HCT116 (cell line): ENCODE measurements around the gene TRAK1. TPM values are rescaled to one million over a fixed set of nuclear protein-coding genes. Genes with fewer than 3 reads are reported as not detected.

Source experiments
- ATAC-seq: fragments of 200-7000 bp; cut with Tn5 transposase; 2 replicates; pipeline ENCODE4 v1.9.1; 2020; ENCODE audit warnings: mild to moderate bottlenecking, moderate library complexity
- BruUV-seq: library from RNA; stranded (reverse); fragments of 400-500 nt; replicated peaks from 2 replicates; lab custom pipeline; 2021; lab: Mats Ljungman, UMichigan
- CTCF ChIA-PET: fragments of 300-600 bp; sonication (Branson Sonifier 250); formaldehyde crosslinking; loops from one replicate; lab custom pipeline; 2021; ENCODE audit warnings: antibody characterized with exemption; lab: Charles Lee
- POLR2A ChIA-PET: fragments of 300-600, 350-600 bp; sonication (Branson Sonifier 250); formaldehyde crosslinking; loops from one replicate; lab custom pipeline; 2021; ENCODE audit warnings: antibody characterized with exemption; lab: Charles Lee
- RAD21 ChIA-PET, 2 experiments: fragments of 300-600 bp; sonication (Branson Sonifier 250); formaldehyde crosslinking; loops; one replicate each; lab custom pipeline; 2023; ENCODE audit warnings: low total read pairs in 2 of 2; ENCODE audit not compliant: uncharacterized antibody in 2 of 2, unreplicated experiment in 2 of 2, low non-redundant PET in 1 of 2; lab: Charles Lee
- DNase-seq: peaks from one replicate; pipeline ENCODE4 v3.0.0-alpha.2; 2010; ENCODE audit warnings: low read depth, low spot score
- H2AFZ ChIP-seq: fragments of 200-600 bp; shearing (Covaris generic), sonication (generic); 2 replicates; pipeline ENCODE4 v1.6.1; 2017; ENCODE audit warnings: low read depth, mixed run types, mixed read lengths, antibody characterized with exemption, low read length; ENCODE audit not compliant: poor library complexity, severe bottlenecking
- H3K27ac ChIP-seq: 2 replicates; pipeline ENCODE4 v1.5.1; 2012; ENCODE audit warnings: low read depth, low read length
- H3K27me3 ChIP-seq: fragments of 200-600 bp; sonication (generic); 2 replicates; pipeline ENCODE4 v1.6.1; 2016; ENCODE audit warnings: mixed run types, low read length, mixed read lengths; ENCODE audit not compliant: insufficient read depth
- H3K36me3 ChIP-seq, 2 experiments: fragments of 200-500 bp in 1 of 2; fragments of 200-600 bp in 1 of 2; sonication (Bioruptor generic) in 1 of 2; sonication (generic) in 1 of 2; 2 replicates each; pipeline versions ENCODE4 v1.5.1 to v1.6.1; 2014 to 2016; ENCODE audit warnings: low read length in 2 of 2, inconsistent platforms in 1 of 2, mixed read lengths in 1 of 2, mixed run types in 1 of 2; ENCODE audit not compliant: insufficient read depth in 2 of 2, control insufficient read depth in 1 of 2
- H3K4me1 ChIP-seq, 2 experiments: fragments of 200-600 bp in 1 of 2; sonication (generic) in 1 of 2; 2 replicates each; pipeline versions ENCODE4 v1.5.1 to v1.6.1; 2012 to 2017; ENCODE audit warnings: low read length in 2 of 2, inconsistent platforms in 1 of 2, mild to moderate bottlenecking in 1 of 2, mixed read lengths in 1 of 2, mixed run types in 1 of 2, moderate library complexity in 1 of 2; ENCODE audit not compliant: insufficient read depth in 2 of 2, control insufficient read depth in 1 of 2
- H3K4me2 ChIP-seq: fragments of 200-600 bp; sonication (generic); 2 replicates; pipeline ENCODE4 v1.6.1; 2017; ENCODE audit warnings: mixed run types, low read length, mixed read lengths
- H3K4me3 ChIP-seq, 2 experiments: fragments of 200-600 bp in 1 of 2; sonication (generic) in 1 of 2; replicated peaks in 1 of 2; 2 replicates each; pipeline ENCODE4 v1.5.1; 2011 to 2016; ENCODE audit warnings: low read length in 2 of 2, control low read depth in 1 of 2, low read depth in 1 of 2, mild to moderate bottlenecking in 1 of 2, mixed read lengths in 1 of 2, mixed run types in 1 of 2
- H3K79me2 ChIP-seq: fragments of 200-600 bp; sonication (generic); 2 replicates; pipeline ENCODE4 v1.6.1; 2017; ENCODE audit warnings: mild to moderate bottlenecking, mixed run types, low read length, moderate library complexity, mixed read lengths; ENCODE audit not compliant: insufficient read depth
- H3K9ac ChIP-seq: fragments of 200-600 bp; sonication (generic); 2 replicates; pipeline ENCODE4 v1.6.1; 2016; ENCODE audit warnings: low read length, mixed read lengths
- H3K9me2 ChIP-seq: fragments of 200-600 bp; sonication (generic), shearing (Covaris generic); 2 replicates; pipeline ENCODE4 v1.6.1; 2017; ENCODE audit warnings: mixed run types, mild to moderate bottlenecking, moderate library complexity; ENCODE audit not compliant: insufficient read depth
- H3K9me3 ChIP-seq, 2 experiments: fragments of 200-500 bp in 1 of 2; fragments of 200-600 bp in 1 of 2; sonication (Bioruptor generic) in 1 of 2; sonication (generic) in 1 of 2; 2 replicates each; pipeline ENCODE4 v1.6.1; 2014 to 2017; ENCODE audit warnings: low read length in 2 of 2, mixed read lengths in 2 of 2, inconsistent platforms in 1 of 2, low read depth in 1 of 2, mild to moderate bottlenecking in 1 of 2, mixed run types in 1 of 2, moderate library complexity in 1 of 2; ENCODE audit not compliant: control insufficient read depth in 1 of 2, insufficient read depth in 1 of 2
- H4K20me1 ChIP-seq: fragments of 200-600 bp; sonication (generic), shearing (Covaris generic); 2 replicates; pipeline ENCODE4 v1.6.1; 2017; ENCODE audit warnings: mixed run types, mild to moderate bottlenecking, moderate library complexity; ENCODE audit not compliant: insufficient read depth
- ATF3 ChIP-seq: IDR thresholded peaks from 2 replicates; pipeline ENCODE4 v1.6.1; 2012
- CBX3 ChIP-seq: IDR thresholded peaks from 2 replicates; pipeline ENCODE4 v1.6.1; 2012; ENCODE audit warnings: low read depth
- CEBPB ChIP-seq: IDR thresholded peaks from 2 replicates; pipeline ENCODE4 v1.6.1; 2012; ENCODE audit warnings: low read depth
- EGR1 ChIP-seq: IDR thresholded peaks from 2 replicates; pipeline ENCODE4 v1.6.1; 2012; ENCODE audit warnings: low read depth
- EZH2 ChIP-seq: fragments of 200-600 bp; sonication (generic); IDR thresholded peaks from 2 replicates; pipeline ENCODE4 v1.6.1; 2017; ENCODE audit warnings: antibody characterized with exemption, mixed run types
- EZH2phosphoT487 ChIP-seq: fragments of 200-600 bp; IDR thresholded peaks from 2 replicates; pipeline ENCODE4 v1.6.1; 2018; ENCODE audit warnings: antibody characterized with exemption, borderline replicate concordance
- FOSL1 ChIP-seq: IDR thresholded peaks from 2 replicates; pipeline ENCODE4 v1.6.1; 2012; ENCODE audit warnings: low read depth
- JUND ChIP-seq: IDR thresholded peaks from 2 replicates; pipeline ENCODE4 v1.6.1; 2012
- MAX ChIP-seq: IDR thresholded peaks from 2 replicates; pipeline ENCODE4 v1.6.1; 2012
- POLR2A ChIP-seq: IDR thresholded peaks from 2 replicates; pipeline ENCODE4 v1.7.0; 2011; ENCODE audit warnings: borderline replicate concordance; ENCODE audit not compliant: insufficient read depth, insufficient read length; ENCODE audit errors: extremely low read depth
- POLR2AphosphoS5 ChIP-seq: IDR thresholded peaks from 2 replicates; pipeline ENCODE4 v1.6.1; 2011; ENCODE audit warnings: mild to moderate bottlenecking, low read depth, low read length, moderate library complexity
- SIN3A ChIP-seq: IDR thresholded peaks from 2 replicates; pipeline ENCODE4 v1.6.1; 2012; ENCODE audit warnings: low read depth
- SP1 ChIP-seq: IDR thresholded peaks from 2 replicates; pipeline ENCODE4 v1.6.1; 2012; ENCODE audit warnings: low read depth
- SRF ChIP-seq: IDR thresholded peaks from 2 replicates; pipeline ENCODE4 v1.6.1; 2012; ENCODE audit warnings: low read depth
- TCF7L2 ChIP-seq: IDR thresholded peaks from 2 replicates; pipeline ENCODE4 v1.7.0; 2011; ENCODE audit warnings: borderline replicate concordance, inconsistent platforms; ENCODE audit not compliant: insufficient read depth, insufficient read length; ENCODE audit errors: extremely low read depth
- ZFX ChIP-seq: fragments of 450-650 bp; IDR thresholded peaks from 2 replicates; pipeline ENCODE4 v1.6.1; 2017
- ZNF274 ChIP-seq: fragments of 200-500 bp; sonication (Bioruptor generic); IDR thresholded peaks from 2 replicates; pipeline ENCODE4 v1.6.1; 2014; ENCODE audit warnings: mild to moderate bottlenecking, low read depth, low read length, inconsistent platforms
- intact Hi-C: fragments of 100-400 bp; cut with micrococcal nuclease; formaldehyde crosslinking; loops from 2 replicates; pipeline ENCODE4 v1.10.0; 2022
- total RNA-seq: library from RNA; stranded (reverse); gene quantifications from one replicate; pipeline ENCODE4 v1.2.1, GENCODE V29; 2021; ENCODE audit not compliant: unreplicated experiment
- TF ChIP-seq, protein P1 (sequence below): IDR thresholded peaks from 2 replicates; pipeline ENCODE4 v1.6.1; 2011; ENCODE audit warnings: mild to moderate bottlenecking, low read length, moderate library complexity; ENCODE audit not compliant: insufficient replicate concordance; ENCODE audit errors: extremely low read depth
- TF ChIP-seq, protein P2 (sequence below): IDR thresholded peaks from 2 replicates; pipeline ENCODE4 v1.6.1; 2012; ENCODE audit warnings: low read depth

Gene TRAK1
- total RNA-seq, 1 experiment from 2014 or later: 25.9 TPM

GRCh38 chr3:42224658-42225421 is 133.7 kb downstream of the TRAK1 start:
- no peaks in the 10 kb centered on the region for H3K27me3 ChIP-seq
- no peak overlapping the region for H3K4me2 ChIP-seq
- no peak overlapping the region for H3K27ac ChIP-seq
- H3K79me2 ChIP-seq: no peaks in the 10 kb centered on the region
- peaks cover 0 to 5% of the 10 kb centered on the region in 2 experiments; a peak in 1 of 4 replicates for H3K4me1 ChIP-seq
- ChIA-PET CTCF (no interaction called here), RAD21 (no interaction called here), POLR2A (no interaction called here)
- H4K20me1 ChIP-seq: no peaks in the 10 kb centered on the region
- TF ChIP-seq EZH2phosphoT487: no peak
- no peak for TF ChIP-seq MAX
- no peak for TF ChIP-seq TCF7L2
- TF ChIP-seq CEBPB: no peak
- TF ChIP-seq EZH2: no peak
- no peak for TF ChIP-seq ZNF274
- no peak for TF ChIP-seq SIN3A
- TF ChIP-seq, protein P1, sequence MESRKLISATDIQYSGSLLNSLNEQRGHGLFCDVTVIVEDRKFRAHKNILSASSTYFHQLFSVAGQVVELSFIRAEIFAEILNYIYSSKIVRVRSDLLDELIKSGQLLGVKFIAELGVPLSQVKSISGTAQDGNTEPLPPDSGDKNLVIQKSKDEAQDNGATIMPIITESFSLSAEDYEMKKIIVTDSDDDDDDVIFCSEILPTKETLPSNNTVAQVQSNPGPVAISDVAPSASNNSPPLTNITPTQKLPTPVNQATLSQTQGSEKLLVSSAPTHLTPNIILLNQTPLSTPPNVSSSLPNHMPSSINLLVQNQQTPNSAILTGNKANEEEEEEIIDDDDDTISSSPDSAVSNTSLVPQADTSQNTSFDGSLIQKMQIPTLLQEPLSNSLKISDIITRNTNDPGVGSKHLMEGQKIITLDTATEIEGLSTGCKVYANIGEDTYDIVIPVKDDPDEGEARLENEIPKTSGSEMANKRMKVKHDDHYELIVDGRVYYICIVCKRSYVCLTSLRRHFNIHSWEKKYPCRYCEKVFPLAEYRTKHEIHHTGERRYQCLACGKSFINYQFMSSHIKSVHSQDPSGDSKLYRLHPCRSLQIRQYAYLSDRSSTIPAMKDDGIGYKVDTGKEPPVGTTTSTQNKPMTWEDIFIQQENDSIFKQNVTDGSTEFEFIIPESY: no peak
- TF ChIP-seq ATF3: no peak
- no peak for TF ChIP-seq JUND
- no peak for TF ChIP-seq SP1
- TF ChIP-seq ZFX: no peak
- TF ChIP-seq FOSL1: no peak
- no peak for TF ChIP-seq POLR2AphosphoS5
- no peak for TF ChIP-seq SRF
- no peak for TF ChIP-seq POLR2A
- TF ChIP-seq, protein P2, sequence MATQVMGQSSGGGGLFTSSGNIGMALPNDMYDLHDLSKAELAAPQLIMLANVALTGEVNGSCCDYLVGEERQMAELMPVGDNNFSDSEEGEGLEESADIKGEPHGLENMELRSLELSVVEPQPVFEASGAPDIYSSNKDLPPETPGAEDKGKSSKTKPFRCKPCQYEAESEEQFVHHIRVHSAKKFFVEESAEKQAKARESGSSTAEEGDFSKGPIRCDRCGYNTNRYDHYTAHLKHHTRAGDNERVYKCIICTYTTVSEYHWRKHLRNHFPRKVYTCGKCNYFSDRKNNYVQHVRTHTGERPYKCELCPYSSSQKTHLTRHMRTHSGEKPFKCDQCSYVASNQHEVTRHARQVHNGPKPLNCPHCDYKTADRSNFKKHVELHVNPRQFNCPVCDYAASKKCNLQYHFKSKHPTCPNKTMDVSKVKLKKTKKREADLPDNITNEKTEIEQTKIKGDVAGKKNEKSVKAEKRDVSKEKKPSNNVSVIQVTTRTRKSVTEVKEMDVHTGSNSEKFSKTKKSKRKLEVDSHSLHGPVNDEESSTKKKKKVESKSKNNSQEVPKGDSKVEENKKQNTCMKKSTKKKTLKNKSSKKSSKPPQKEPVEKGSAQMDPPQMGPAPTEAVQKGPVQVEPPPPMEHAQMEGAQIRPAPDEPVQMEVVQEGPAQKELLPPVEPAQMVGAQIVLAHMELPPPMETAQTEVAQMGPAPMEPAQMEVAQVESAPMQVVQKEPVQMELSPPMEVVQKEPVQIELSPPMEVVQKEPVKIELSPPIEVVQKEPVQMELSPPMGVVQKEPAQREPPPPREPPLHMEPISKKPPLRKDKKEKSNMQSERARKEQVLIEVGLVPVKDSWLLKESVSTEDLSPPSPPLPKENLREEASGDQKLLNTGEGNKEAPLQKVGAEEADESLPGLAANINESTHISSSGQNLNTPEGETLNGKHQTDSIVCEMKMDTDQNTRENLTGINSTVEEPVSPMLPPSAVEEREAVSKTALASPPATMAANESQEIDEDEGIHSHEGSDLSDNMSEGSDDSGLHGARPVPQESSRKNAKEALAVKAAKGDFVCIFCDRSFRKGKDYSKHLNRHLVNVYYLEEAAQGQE: no peak
- TF ChIP-seq EGR1: no peak
- TF ChIP-seq CBX3: no peak
- no peak overlapping the region for H3K9ac ChIP-seq
- H3K4me3 ChIP-seq: no peak overlapping the region
- H2AFZ ChIP-seq: no peak overlapping the region
- ATAC-seq (no peak), DNase-seq (no peak)
- H3K36me3 ChIP-seq: peaks cover 4% of the 10 kb centered on the region in 2 experiments; a peak in 2 of 4 replicates
- no peaks in the 10 kb centered on the region for H3K9me2 ChIP-seq
- intact Hi-C loops: no loop called here
- no peaks in the 10 kb centered on the region for H3K9me3 ChIP-seq
- no TSS peak for BruUV-seq
